ENCODE data around the gene ANKS3. TPM values are rescaled to one million over a fixed set of nuclear protein-coding genes. Genes with fewer than 3 reads are reported as not detected.
A peak's percentile ranks its signal among the peaks of the same experiment; 100 is the strongest.
"Not testable (repeated sequence)": the region's sequence is repeated elsewhere in the genome, so short reads cannot be mapped to it uniquely, and the experiment has no call there.

ANKS3 gene
- polyA plus RNA-seq, 2 of the 4 experiments (the other 2 are of a cell fraction), result 22.7 to 27.1 TPM

GRCh38 chr16:4744555-4745273 lies 10.6 kb upstream of the ANKS3 start:
- H3K4me1 ChIP-seq, result no peaks in the 10 kb centered on the region
- POLR2A ChIA-PET, result interaction anchor here (0.7 kb wide), 1 partner anchor 10 kb away, joined by 3 read pairs; the partner anchor contains the start of genes ANKS3 and DNAAF8
- no peak overlapping the region for H3K4me2 ChIP-seq
- H3K27ac ChIP-seq, result no peak overlapping the region
- DNase-seq (ENCODE audit: low read depth in 1 of 2, low spot score in 1 of 2), result no peak
- FAIRE-seq, result no peak
- TF ChIP-seq NPAS2 (CRISPR knock-in tag; IDR thresholded peaks at IDR 0.05; ENCODE audit: borderline replicate concordance) (no peak), RNF2 (IDR thresholded peaks at IDR 0.05; ENCODE audit: borderline replicate concordance, low read depth) (no peak), JUN (IDR thresholded peaks at IDR 0.05) (no peak), HEYL (CRISPR knock-in tag; IDR thresholded peaks at IDR 0.05) (no peak), PHF8 (IDR thresholded peaks at IDR 0.05; ENCODE audit: borderline replicate concordance, low read depth) (no peak), EHF (CRISPR knock-in tag; IDR thresholded peaks at IDR 0.05) (no peak), SMC3 (IDR thresholded peaks at IDR 0.05) (no peak), NFE2L2 (conservative IDR thresholded peaks at IDR 0.05; ENCODE audit: low read length) (no peak), NR3C1 (IDR thresholded peaks at IDR 0.05) (no peak)
- TF ChIP-seq, protein P1, sequence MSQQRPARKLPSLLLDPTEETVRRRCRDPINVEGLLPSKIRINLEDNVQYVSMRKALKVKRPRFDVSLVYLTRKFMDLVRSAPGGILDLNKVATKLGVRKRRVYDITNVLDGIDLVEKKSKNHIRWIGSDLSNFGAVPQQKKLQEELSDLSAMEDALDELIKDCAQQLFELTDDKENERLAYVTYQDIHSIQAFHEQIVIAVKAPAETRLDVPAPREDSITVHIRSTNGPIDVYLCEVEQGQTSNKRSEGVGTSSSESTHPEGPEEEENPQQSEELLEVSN (IDR thresholded peaks at IDR 0.05; ENCODE audit: borderline replicate concordance, low read depth), result no peak
- TF ChIP-seq, protein P2, sequence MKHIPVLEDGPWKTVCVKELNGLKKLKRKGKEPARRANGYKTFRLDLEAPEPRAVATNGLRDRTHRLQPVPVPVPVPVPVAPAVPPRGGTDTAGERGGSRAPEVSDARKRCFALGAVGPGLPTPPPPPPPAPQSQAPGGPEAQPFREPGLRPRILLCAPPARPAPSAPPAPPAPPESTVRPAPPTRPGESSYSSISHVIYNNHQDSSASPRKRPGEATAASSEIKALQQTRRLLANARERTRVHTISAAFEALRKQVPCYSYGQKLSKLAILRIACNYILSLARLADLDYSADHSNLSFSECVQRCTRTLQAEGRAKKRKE (CRISPR knock-in tag; IDR thresholded peaks at IDR 0.05; ENCODE audit: low read depth), result no peak
- TF ChIP-seq, protein P3, sequence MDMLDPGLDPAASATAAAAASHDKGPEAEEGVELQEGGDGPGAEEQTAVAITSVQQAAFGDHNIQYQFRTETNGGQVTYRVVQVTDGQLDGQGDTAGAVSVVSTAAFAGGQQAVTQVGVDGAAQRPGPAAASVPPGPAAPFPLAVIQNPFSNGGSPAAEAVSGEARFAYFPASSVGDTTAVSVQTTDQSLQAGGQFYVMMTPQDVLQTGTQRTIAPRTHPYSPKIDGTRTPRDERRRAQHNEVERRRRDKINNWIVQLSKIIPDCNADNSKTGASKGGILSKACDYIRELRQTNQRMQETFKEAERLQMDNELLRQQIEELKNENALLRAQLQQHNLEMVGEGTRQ (IDR thresholded peaks at IDR 0.05), result no peak
- H3K4me3 ChIP-seq, result no peak overlapping the region
- no peaks in the 10 kb centered on the region for H3K9me3 ChIP-seq
- CTCF ChIA-PET, result interaction anchor here (0.7 to 1.5 kb wide), 4 partner anchors 10 to 514 kb away, joined by 3 to 4 read pairs (median 4); no protein-coding TSS in a partner anchor
- peak in 1 of 2 experiments; percentile 10; a peak in 3 of 6 replicates for ATAC-seq
- WGBS (ENCODE audit: missing lambda C conversion rate), result 71% methylated on average over 10 of the region's 13 CpGs

- ChIA-PET CTCF (interaction anchor here (1.0 kb wide), 1 partner anchor 13 kb away, joined by 3 read pairs; no protein-coding TSS in a partner anchor), POLR2A (no interaction called here)
- DNase-seq (ENCODE audit: low read depth in 1 of 2, low spot score in 1 of 2), result no peak
- Histone ChIP-seq H3K9me3 (no peaks in the 10 kb centered on the region), H3K4me1 (no peaks in the 10 kb centered on the region), H3K27ac (no peak overlapping the region), H3K4me3 (no peak overlapping the region), H3K4me2 (no peak overlapping the region)
- TF ChIP-seq ZC3H11A (IDR thresholded peaks at IDR 0.05) (no peak), SMC3 (IDR thresholded peaks at IDR 0.05) (no peak), RFX5 (IDR thresholded peaks at IDR 0.05) (no peak), HOXB13 (CRISPR knock-in tag; IDR thresholded peaks at IDR 0.05; ENCODE audit: low read depth) (no peak), FOXS1 (CRISPR knock-in tag; IDR thresholded peaks at IDR 0.05) (no peak), CBX2 (IDR thresholded peaks at IDR 0.05; ENCODE audit: borderline replicate concordance, low read depth) (no peak), HEYL (CRISPR knock-in tag; IDR thresholded peaks at IDR 0.05) (no peak), TP53 (CRISPR knock-in tag; IDR thresholded peaks at IDR 0.05) (no peak), ZFP36 (IDR thresholded peaks at IDR 0.05; ENCODE audit: borderline replicate concordance, partially characterized antibody) (no peak), BCL3 (IDR thresholded peaks at IDR 0.05) (no peak), PBX3 (IDR thresholded peaks at IDR 0.05) (no peak), POLR2A (IDR thresholded peaks at IDR 0.05; ENCODE audit: low read length) (no peak), BHLHE40 (IDR thresholded peaks at IDR 0.05; ENCODE audit: low read depth, low read length) (no peak), GATA3 (IDR thresholded peaks at IDR 0.05; ENCODE audit: borderline replicate concordance) (no peak), ZNF302 (CRISPR knock-in tag; IDR thresholded peaks at IDR 0.05) (no peak), HDAC2 (IDR thresholded peaks at IDR 0.05) (no peak), CHD4 (IDR thresholded peaks at IDR 0.05; ENCODE audit: borderline replicate concordance) (no peak), RNF2 (IDR thresholded peaks at IDR 0.05; ENCODE audit: borderline replicate concordance, low read depth) (no peak), NR3C1 (IDR thresholded peaks at IDR 0.05) (no peak)
- TF ChIP-seq, protein P3 (IDR thresholded peaks at IDR 0.05), result no peak
- 87% methylated on average over 14 of the region's 14 CpGs for WGBS (ENCODE audit: missing lambda C conversion rate)
- no peak for FAIRE-seq
- no peak for ATAC-seq
Measured at GRCh38 chr16:4743226-4743878, 9.3 kb upstream of the ANKS3 start.

- H3K27ac ChIP-seq; FAIRE-seq; H3K4me2 ChIP-seq; ATAC-seq; H3K9me3 ChIP-seq; H3K4me1 ChIP-seq; DNase-seq (ENCODE audit: low read depth in 1 of 2, low spot score in 1 of 2); POLR2A ChIA-PET; H3K4me3 ChIP-seq: not testable (repeated sequence)
- WGBS (ENCODE audit: missing lambda C conversion rate), result 70% methylated on average over 5 of the region's 5 CpGs
- CTCF ChIA-PET, result interaction anchor here (0.7 to 1.3 kb wide), 2 partner anchors 218 to 1020 kb away, joined by 3 to 4 read pairs; no protein-coding TSS in a partner anchor
Measured at GRCh38 chr16:4738370-4738769, 4.3 kb upstream of the ANKS3 start.

All from A549 (cell line).